GM13977 (cell line): ENCODE measurements around the gene WWP2.

Experiments
- DNase-seq: peaks from one replicate; pipeline ENCODE4 v3.0.0; 2012; ENCODE audit warnings: low spot score
- in situ Hi-C: fragments of 300-500 bp; cut with MboI; formaldehyde crosslinking; loops from one replicate; pipeline ENCODE4 v1.12.0; 2022; ENCODE audit warnings: low sequenced_read_pairs, low pct_unique_long_range_greater_than_20kb, mixed read lengths, inconsistent platforms; ENCODE audit not compliant: unreplicated experiment
- TF ChIP-seq, protein P1 (sequence below): IDR thresholded peaks from 2 replicates; pipeline ENCODE4 v1.5.1; 2012; ENCODE audit warnings: mild to moderate bottlenecking, control low read depth; ENCODE audit not compliant: insufficient read depth; ENCODE audit errors: extremely low read depth, missing control alignments

Gene WWP2

DNA sequence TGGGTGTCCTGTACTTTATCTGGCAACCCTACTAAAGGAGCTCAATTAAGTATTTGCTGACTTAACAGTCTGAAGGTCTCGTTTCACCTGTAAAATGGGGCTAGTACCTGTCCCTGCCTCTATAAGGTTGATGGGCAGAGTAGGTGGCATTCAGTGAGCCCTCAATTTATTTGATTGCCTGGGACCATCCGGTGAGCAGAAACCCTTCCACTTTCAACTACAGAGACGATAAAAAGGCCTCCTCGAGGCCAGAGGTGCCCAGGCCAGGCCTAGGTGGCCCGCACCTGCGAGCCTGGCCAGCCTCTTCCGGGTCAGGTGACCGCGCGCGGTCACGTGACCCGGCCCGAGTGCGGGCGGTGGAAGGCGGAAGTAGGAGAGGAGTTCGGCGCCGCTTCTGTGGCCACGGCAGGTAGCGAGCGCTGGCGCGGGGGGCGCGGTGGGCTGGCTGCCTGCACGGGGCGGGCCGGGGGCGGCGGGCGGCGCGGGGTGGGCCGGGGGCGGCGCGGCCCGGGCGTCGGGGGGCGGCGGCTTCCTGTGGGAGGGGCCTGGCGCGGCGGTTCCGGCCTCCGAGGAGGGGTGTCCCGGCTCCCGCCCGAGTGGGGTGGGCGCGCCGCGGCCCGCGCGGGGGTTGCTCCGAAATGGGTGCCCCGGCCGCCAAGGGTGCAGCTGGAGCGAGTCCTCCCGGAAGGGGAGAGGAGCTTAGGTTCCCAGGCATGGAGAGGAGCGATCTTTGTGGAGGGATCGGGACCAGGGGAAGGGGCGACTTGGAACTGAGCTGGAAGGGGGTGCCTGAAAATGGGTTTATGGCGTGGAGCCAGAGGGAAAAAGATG, at the start of gene WWP2:
Gene WWP2, plus strand, starts transcription at position 350 of the 831 bp plus-strand sequence. CDS start 24,679 bp downstream, outside the sequence.
- in situ Hi-C loops, result no loop called here
- TF ChIP-seq, protein P1, sequence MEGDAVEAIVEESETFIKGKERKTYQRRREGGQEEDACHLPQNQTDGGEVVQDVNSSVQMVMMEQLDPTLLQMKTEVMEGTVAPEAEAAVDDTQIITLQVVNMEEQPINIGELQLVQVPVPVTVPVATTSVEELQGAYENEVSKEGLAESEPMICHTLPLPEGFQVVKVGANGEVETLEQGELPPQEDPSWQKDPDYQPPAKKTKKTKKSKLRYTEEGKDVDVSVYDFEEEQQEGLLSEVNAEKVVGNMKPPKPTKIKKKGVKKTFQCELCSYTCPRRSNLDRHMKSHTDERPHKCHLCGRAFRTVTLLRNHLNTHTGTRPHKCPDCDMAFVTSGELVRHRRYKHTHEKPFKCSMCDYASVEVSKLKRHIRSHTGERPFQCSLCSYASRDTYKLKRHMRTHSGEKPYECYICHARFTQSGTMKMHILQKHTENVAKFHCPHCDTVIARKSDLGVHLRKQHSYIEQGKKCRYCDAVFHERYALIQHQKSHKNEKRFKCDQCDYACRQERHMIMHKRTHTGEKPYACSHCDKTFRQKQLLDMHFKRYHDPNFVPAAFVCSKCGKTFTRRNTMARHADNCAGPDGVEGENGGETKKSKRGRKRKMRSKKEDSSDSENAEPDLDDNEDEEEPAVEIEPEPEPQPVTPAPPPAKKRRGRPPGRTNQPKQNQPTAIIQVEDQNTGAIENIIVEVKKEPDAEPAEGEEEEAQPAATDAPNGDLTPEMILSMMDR, result no peak
- peak; percentile 86 for DNase-seq

DNA sequence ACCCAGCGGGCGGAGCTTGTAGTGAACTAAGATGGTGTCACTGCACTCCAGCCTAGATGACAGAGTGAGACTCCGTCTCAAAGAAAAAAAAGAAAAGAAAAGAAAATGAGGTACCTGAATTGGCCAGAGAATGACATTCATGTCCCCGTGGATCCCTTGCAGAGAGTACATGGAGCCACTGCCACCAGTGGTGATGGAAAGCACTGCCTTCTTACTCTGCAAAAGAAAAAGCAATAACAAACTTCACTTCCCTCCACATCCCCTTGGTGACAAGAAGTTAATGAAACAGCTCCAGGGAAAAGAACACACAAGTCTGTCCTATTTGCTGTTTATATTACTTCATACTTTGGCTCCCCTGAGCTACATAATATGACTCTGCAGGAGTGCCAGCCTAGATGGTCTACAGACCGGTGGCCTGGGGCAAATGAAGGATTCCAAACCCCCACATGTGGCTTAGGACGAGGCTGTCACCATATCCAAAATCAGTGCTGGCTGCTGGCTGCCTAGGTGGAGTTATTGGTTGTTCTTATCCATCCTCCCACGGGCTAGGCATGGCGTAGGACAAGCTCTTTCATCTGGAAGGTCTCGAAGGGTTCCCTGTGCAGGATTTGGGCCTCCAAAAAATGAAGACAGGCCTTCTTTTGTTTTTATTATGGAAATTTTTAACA, 49.1 kb upstream of the WWP2 start:
- in situ Hi-C loops, result no loop called here
- TF ChIP-seq, protein P1, result no peak
- DNase-seq, result no peak

DNA sequence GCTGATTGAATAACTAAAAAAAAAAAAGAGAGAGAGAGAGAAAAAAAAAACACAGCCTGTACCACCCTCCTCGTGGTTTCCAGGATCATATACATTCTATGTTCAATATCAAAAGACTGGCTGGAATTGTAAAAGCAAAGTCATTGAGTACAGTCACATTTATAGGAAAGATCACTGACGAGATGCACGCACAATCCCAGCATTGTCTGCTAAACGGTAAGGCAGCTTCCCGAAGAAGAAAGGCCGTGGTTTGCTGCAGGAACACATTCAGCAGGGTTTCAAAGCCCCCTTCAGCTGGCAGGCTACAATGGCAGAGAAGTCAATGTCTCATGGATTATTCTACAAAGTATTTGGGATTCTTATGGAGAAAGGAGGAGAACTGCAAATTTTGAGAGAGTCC, 45.1 kb upstream of the WWP2 start:
- TF ChIP-seq, protein P1, result no peak
- in situ Hi-C loops, result no loop called here
- DNase-seq, result no peak

DNA sequence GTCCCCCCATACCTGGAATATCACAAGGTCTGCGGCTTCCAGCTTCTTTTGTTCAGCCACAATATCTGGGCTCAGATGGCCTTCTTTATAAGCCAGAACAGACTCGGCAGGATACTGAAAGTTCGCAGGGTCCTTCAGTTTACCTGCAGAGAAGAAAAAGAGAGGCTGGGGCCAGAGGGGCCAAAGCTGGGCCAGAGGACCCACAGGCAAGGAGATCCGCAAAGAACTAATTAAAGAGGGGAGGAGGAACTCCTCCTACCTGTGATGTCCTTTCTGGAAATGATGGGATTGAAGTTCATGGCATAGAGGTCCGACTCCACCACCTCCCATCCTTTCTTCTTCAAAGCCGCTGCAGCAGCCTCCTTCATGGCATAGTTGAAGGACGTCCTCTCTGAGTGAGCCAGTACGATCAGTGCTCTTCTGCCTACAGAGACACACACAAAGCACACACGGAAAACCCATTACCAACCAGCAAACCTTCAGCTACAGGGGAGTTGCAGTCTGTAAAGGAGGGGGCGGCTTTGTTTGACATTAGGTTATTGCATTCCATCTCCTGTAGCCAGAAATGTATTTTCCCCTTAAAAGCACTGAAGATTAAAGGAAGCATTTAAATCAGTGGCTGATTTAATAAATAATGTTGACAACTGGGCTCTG, 43.9 kb upstream of the WWP2 start:
- TF ChIP-seq, protein P1, result no peak
- DNase-seq, result no peak
- in situ Hi-C loops, result no loop called here

DNA sequence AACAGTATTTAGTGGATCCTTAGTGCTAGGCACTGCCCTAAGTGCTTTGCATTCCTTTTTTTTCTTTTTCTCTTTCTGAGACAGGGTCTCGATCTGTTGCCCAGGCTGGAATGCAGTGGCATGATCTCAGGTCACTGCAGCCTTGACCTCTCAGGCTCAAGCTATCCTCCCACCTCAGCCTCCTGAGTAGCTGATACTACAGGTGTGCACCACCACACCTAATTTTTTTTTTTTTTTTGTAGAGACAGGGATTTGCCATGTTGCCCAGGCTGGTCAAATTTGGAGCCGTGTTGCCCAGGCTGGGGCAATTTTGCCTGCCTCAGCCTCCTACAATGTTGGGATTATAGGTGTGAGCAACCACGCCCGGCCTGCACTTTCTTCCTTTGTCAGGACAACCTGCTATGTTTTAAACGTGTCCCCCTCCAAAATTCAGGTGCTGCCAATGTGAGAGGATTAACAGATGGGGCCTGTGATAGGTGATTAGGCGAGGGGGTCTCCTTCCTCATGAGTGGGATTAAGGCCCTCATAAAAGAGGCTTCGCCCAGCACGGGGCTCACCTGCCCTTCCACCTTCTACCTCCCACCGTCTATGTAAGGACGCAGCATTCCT, 41.2 kb upstream of the WWP2 start:
- no peak for DNase-seq
- in situ Hi-C loops, result no loop called here
- TF ChIP-seq, protein P1, result no peak

DNA sequence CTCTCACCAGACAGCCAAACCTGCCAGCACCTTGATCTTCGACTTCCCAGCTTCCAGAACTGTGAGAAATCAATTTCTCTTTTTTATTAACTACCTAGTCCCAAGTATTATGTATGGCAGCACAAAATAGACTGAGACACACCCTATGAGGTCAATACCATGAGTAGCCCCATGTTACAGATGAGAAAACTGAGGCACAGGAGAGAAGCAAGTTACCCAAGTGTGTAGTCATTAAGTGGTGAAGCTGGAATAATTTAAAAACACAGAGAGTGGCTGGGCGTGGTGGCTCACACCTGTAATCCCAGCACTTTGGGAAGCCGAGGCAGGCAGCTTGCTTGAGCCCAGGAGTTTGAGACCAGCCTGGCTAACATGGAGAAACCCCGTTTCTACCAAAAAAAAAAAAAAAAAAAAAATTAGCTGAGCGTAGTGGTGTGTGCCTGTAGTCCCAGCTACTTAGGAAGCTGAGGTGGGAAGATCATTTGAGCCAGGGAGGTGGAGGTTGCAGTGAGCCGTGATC, 40.6 kb upstream of the WWP2 start:
- TF ChIP-seq, protein P1, result no peak
- in situ Hi-C loops, result no loop called here

More for the DNA sequence above, 40.6 kb upstream of the WWP2 start:
- DNase-seq, result no peak
